Fibroblast of the aortic adventitia (primary cell): ENCODE results near the gene IFNAR1. TPM values are rescaled to one million over a fixed set of nuclear protein-coding genes. Genes with fewer than 3 reads are reported as not detected.

Experiments
- DNase-seq: peaks from one replicate; pipeline ENCODE4 v3.0.0-alpha.2; 2010; ENCODE audit warnings: low read depth
- H3K4me3 ChIP-seq: 2 replicates; pipeline ENCODE4 v1.5.1; 2011; ENCODE audit warnings: low read depth, mild to moderate bottlenecking, control low read depth, low read length, moderate library complexity
- total RNA-seq: library from RNA; depleted of rRNA; stranded (reverse); fragments of >200 nt; gene quantifications from 2 replicates; pipeline ENCODE4 v1.2.3, GENCODE V29; 2012; ENCODE audit warnings: low replicate concordance
- TF ChIP-seq, protein P1 (sequence below): IDR thresholded peaks from 2 replicates; pipeline ENCODE4 v1.5.1; 2011; ENCODE audit warnings: mild to moderate bottlenecking, low read length, control low read depth, inconsistent platforms; ENCODE audit not compliant: insufficient read depth

IFNAR1 gene
- total RNA-seq, 1 donor, result 39.3 TPM

DNA sequence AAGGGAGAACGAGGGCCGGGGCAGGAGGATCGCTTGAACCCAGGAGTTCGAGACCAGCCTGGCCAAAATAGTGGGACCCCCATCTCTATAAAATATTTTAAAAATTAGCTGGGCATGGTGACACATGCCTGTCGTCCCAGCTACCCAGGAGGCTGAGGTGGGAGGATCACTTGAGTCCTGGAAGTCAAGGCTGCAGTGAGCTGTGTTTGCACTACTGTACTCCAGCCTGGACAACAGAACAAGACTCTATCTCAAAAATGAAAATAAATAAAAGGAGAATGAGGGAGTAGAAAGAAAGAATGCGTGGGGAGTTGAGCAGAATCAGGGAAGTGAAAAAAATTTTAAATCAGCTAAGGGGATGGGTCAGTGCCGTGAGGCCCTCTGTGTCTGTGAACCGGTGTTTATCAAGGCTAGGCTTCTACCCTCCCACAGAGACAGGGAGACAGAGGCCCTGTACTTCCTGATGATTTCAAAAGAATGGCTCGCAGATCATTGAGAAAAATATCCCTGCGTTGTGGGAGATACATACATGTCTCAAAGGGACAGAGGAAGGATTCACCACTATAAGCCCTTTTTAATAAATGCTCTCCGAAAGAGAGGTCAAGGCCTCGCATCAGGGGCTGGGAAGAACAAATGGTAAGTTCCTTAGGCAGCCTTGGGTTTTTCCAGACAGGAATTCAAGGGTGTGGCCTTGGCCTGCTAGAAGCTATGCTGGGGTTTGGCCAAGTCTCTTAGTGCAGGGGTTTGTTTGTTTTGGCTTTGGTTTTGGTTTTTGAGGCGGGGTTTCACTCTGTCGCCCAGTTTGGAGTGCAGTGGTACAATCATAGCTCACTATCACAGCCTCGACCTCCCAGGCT, 37.9 kb upstream of the IFNAR1 start:
- TF ChIP-seq, protein P1, sequence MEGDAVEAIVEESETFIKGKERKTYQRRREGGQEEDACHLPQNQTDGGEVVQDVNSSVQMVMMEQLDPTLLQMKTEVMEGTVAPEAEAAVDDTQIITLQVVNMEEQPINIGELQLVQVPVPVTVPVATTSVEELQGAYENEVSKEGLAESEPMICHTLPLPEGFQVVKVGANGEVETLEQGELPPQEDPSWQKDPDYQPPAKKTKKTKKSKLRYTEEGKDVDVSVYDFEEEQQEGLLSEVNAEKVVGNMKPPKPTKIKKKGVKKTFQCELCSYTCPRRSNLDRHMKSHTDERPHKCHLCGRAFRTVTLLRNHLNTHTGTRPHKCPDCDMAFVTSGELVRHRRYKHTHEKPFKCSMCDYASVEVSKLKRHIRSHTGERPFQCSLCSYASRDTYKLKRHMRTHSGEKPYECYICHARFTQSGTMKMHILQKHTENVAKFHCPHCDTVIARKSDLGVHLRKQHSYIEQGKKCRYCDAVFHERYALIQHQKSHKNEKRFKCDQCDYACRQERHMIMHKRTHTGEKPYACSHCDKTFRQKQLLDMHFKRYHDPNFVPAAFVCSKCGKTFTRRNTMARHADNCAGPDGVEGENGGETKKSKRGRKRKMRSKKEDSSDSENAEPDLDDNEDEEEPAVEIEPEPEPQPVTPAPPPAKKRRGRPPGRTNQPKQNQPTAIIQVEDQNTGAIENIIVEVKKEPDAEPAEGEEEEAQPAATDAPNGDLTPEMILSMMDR, result no peak
- peak; percentile 93 for DNase-seq

DNA sequence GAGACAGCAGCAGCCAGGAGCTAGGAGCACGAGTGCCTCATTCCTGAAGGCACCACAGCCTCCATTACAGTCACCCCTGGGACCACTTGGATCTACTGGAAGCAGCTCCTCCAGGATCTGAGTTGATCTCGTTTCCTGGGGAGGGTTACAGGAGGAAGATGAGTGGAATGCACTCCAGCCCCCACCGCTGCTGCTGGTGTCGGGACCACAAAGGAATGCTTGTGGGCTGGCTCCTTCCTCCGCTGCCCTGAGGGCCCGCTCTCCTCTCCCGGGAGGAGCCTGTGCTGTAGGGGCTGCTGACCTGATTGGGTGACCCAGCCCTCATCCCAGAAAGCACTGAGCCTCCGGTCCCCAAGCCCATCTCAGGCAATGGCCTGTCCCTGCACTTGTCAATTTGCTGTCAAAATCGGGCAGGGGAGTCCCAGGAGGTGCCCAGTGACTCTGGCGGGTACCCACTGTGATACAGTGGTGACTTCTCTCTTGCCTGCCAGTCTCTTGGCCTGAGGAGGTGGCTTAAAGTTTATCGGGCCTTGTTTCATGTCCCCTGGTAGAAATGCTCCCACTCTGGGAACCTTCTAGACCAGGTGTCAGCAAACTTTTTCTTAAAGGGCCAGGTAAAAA, 35.5 kb upstream of the IFNAR1 start:
- TF ChIP-seq, protein P1, result no peak
- H3K4me3 ChIP-seq, result no peak overlapping the region
- no peak for DNase-seq

More for the DNA sequence above, 37.9 kb upstream of the IFNAR1 start:
- no peak overlapping the region for H3K4me3 ChIP-seq

DNA sequence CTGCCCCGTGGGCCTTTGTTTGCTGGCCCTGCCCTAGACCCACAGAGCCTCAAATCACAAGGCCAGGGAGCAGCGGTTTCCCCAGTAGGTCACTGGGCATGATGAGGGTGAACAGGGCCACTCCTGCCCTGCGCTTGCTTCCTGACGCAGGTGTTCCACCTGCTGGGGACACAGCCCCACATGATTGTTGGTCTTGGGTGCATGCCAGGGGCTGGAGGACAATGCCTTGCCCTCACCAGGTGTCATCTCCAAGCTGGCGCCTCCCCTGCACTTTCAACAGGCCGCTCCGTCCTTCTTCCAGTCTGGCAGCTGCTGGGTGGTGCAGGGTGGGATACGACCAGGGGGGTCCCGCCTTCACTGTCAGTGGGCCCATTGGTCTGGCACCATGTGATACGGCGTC, 34.3 kb upstream of the IFNAR1 start:
- H3K4me3 ChIP-seq, result no peak overlapping the region
- TF ChIP-seq, protein P1, result no peak
- no peak for DNase-seq

DNA sequence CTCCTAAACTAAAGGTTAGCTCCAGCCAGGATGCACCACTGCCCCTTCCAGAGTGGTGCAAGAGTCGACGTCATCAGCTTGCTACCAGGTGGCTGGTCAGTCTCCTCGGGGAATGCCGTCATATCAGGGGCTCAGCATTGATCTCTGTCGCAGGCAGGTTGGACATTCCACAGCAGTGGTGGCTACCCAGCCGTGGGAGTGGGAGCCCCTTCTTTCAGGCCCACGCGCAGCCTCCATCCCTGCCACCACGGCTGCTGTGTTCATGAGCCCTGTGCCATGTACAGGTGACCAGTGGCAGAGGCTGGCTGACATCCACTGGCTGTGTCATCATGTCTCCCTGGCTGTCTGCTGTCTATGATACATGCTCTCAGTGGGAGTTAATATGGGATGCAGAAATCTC, 33.1 kb upstream of the IFNAR1 start:
- H3K4me3 ChIP-seq, result no peak overlapping the region
- no peak for DNase-seq
- TF ChIP-seq, protein P1, result no peak

DNA sequence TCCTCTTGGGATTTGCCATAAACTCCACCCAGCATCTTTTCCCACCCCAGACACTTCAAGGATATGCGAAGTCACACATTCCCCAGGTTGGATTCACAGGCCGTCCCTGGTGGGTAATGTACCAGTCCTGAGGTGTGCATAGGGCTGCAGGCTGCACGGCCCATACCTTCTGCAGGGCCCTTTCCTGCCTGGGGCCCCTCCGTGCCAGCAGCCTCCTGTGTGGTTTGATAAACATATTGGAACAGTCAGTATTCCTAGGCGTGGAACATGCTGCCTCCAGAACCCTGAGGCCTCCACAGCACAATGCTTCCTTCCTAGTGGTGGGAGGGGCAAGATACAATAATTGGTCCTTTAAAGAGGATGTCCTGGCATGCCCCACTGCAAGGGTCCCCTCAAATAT, 32.0 kb upstream of the IFNAR1 start:
- H3K4me3 ChIP-seq, result no peak overlapping the region
- DNase-seq, result no peak
- TF ChIP-seq, protein P1, result no peak

DNA sequence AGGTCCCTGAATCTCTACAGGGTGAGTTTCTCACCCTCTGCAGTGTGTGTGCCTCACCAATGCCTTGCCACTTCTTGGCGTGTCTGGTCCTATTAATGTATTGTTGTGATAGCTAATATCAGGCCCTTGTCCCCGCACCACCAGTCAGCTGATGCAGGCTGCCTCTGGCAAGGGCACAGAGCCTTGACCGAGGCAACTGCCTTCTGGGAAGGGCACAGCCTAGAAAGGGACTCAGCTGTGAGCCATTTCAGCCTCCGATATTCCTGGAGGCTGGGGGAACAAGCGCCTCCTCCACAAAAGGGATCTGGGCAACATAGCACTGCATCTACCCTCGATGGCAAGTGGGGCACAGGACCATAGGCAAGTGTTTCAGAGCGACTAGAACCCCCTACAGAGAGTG, 31.6 kb upstream of the IFNAR1 start:
- TF ChIP-seq, protein P1, result no peak
- no peak overlapping the region for H3K4me3 ChIP-seq
- DNase-seq, result no peak

DNA sequence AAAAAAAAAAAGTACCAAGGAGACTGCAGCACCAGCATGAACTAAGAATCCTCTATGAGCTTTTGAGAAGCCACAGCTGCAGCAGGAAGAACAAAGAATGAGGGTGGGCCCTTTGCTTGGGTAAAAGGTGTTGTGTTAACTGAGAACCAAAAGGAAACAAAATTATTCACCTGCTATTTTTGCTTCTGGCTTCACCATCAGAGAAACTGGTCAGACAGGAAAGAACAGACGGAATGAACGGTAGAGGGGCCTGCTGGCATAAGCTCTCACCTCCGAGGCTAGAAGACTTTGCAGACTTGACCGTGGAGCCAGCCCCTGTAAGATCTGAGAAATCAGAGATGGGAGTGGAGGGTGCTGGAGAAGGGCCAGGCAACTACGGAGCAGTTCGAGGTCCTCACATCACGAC, 31.0 kb upstream of the IFNAR1 start:
- TF ChIP-seq, protein P1, result no peak
- H3K4me3 ChIP-seq, result no peak overlapping the region
- DNase-seq, result no peak
